Tongue (tissue), 2 donors: ENCODE results near the gene RNF10. TPM values are rescaled to one million over a fixed set of nuclear protein-coding genes. Genes with fewer than 3 reads are reported as not detected.
"Not testable (repeated sequence)": the region's sequence is repeated elsewhere in the genome, so short reads cannot be mapped to it uniquely, and the experiment has no call there.

Source experiments
- DNase-seq: peaks from one replicate; pipeline ENCODE4 v3.0.0-alpha.2; 2015
- total RNA-seq: library from RNA; depleted of rRNA; stranded (reverse); fragments of >200 nt; gene quantifications from one replicate; pipeline ENCODE4 v1.2.3, GENCODE V29; 2014

The RNF10 gene
- total RNA-seq, 1 donor from 2014 or later: 172 TPM

DNA sequence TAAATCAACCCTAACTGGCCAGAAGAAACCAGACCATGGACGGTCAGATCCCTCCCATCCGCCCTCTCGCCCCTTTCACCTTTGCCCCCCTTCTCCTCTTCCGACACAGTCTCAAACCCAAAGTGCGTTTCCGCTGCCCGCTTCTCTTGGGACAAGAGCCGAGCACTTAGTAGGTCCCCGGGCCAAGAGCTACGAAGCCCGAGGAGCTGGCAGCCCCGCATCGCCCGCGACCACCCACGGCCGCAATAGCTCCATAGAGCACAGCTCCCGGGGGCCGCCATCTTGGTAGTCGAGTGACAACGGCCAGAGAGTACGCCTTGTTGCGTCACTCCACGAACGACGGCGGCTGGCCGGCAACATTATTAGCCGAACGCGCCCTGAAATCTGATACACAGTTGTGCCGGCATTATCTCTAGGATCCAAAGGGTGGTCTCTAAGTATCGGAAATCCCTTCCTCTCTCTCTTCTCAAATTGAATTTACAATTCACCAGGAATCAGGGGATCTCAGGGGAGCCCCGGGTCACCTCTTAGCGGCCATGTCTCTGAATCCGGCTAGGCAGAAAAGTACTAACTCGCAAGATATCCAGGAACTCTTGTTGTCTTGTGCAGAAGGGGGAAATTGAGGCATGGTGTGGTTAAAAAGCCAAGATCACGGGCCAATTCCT, 5.2 kb upstream of the RNF10 start, which contains the start of gene COQ5:
Gene COQ5, minus strand, starts transcription at position 298 of the 665 bp plus-strand sequence. Its CDS starts 17 bp downstream, at position 281.
- DNase-seq: peak; percentile 97

DNA sequence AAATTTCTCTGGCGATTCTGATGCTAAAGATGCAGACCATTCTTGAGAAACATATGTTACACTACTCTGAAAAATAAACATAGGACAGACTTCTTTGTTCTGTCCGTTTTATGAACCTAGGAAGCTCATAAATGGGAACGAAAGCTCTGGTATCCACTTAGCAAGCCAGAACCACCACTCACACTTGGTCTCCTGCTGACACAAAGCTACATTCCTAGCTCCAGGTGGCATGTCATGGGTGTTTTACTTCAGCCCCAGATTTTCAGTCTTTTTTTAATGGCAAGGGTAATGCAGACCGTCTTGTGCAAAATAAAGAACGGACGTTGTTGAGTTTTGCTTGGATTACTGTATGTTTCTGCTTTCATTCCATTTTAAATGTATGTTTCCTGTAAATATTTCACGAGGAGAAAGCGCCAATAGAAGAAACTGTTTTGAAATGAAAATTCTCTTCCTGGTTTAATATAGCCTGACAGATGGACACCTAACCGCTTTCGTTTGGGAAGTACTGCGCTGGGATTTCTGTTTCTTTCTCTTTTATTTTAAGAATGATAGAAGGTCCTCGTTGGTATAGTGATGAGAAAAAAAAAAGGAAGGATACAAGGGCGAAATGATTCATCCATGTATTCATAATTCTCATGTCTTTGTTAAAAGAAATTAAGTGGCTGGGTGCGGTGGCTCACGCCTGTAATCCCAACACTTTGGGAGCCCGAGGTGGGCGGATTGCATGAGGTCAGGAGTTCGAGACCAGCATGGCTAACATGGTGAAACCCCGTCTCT, 4.3 kb upstream of the RNF10 start:
- DNase-seq: peak; percentile 62

DNA sequence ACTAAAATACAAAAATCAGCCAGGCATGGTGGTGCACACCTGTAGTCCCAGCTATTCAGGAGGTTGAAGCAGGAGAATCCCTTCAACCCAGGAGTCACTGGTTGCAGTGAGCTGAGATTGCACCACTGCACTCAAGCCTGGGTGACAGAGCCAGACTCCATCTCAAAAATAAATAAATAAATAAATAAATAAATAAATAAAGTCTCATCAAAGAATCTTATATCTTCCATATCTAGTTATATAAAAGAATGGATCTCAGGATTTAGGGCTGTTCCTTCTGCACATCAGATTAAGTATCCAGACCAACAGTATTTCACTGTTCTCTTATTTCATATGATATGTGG, 3.8 kb upstream of the RNF10 start:
- not testable (repeated sequence) for DNase-seq

DNA sequence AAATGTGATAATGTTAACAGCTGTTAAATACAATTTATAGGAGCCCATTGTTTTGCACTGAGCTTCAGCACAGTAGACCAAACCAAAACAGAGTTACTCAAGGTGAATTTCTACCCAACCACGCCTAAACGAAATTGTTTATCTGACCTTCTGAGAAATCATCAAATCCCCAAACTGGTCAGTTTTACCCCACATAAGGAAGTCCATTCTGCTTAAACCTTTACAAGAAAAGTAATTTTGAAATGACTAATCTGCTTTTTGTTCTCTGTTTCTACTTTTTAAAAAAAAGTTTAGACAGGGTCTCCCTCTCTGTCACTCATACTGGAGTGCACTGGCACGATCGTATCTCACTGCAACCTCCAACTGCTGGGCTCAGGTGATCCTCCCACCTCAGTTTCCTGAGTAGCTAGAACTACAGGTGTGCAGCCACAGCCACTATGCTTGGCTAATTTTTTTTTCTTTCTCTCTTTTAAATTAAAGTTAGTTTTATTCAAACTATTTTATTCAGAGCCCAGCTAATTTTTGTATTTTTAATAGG, 1.4 kb upstream of the RNF10 start:
- no peak for DNase-seq

DNA sequence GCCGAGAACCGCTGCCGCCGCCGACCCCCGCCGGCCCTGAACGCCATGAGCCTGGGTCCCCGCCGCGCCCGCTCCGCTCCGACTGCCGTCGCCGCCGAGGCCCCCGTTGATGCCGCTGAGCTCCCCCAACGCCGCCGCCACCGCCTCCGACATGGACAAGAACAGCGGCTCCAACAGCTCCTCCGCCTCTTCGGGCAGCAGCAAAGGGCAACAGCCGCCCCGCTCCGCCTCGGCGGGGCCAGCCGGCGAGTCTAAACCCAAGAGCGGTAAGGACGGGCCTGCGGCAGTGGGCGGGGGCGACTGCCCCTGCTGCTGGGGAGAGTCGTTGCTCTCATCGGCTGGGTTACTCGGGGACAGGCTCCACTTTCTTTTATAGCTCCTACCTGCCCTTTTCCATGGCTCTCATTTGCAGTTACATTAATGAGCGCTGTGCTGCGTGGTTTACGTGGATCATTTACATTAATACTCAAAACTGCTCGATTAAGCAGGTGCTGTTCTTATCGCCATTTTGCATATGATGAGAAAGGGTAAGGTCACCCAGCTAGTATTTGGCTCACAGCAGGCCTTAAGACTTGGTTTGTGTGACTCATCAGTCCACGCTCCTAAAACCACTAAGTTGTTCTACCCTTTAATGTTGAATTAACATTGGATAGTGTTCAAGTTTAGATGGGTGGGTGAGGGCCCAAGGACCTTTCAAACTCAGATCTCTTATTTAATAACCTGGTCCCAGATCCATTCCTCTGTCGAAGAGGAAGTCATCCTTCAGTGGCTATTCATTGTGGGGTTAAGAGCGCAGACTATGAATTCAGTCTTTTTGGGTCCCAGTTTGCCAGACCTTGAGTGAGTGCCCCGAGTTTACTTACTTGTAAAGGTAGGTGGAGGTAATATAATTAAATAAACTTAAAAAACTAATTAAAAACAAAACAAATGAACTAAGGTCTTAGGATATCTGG, 823 bp downstream of the RNF10 start:
- DNase-seq: peak; percentile 71

DNA sequence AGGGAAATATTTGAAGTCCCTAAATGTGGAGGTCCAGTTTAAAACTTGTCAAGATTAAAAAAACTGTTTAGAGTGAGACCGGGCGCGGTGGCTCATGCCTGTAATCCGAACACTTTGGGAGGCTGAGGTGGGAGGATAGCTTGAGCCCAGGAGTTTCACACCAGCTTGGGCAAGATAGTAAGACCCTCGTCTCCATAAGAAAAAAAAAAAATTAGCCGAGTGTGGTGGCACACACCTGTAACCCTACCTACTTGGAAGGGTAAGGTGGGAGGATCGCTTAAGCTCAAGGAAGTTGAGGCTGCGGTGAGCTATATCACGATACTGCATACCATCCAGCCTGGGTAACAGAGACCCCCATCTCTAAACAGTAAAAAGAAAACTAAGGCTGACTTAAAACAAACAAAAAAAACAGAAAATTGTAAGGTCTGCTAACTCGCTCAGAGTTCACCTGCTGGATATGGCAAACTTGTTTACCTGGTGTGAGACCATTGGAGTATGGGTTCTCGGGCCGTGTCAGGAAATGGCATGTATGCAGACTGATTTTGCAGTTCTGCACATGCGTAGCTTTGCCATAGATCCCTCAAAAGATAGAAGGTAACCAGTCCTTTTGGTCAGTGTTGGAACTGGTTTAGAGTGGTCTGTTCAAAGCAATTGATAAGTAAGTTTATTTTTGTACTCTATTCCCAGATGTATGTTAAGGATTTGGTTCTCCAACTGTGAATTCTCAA, 2.1 kb downstream of the RNF10 start:
- DNase-seq: no peak

DNA sequence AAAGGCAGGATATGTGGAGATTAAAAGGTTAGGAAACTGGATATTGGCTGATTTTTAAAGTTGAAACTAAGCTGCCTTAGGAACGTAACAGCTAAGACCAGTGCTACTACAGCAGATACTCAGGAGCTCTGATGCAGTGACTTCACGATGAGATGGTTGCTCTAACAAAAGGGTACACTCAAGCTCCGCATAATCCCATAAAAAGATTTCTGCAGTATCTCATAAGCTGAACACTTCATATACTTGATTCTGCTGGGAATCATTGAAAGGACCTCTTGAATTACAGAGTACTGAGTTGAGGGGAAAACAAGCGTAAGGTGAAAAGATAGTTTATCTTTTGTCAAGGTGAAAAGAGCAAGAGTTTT, 3.7 kb downstream of the RNF10 start:
- no peak for DNase-seq

DNA sequence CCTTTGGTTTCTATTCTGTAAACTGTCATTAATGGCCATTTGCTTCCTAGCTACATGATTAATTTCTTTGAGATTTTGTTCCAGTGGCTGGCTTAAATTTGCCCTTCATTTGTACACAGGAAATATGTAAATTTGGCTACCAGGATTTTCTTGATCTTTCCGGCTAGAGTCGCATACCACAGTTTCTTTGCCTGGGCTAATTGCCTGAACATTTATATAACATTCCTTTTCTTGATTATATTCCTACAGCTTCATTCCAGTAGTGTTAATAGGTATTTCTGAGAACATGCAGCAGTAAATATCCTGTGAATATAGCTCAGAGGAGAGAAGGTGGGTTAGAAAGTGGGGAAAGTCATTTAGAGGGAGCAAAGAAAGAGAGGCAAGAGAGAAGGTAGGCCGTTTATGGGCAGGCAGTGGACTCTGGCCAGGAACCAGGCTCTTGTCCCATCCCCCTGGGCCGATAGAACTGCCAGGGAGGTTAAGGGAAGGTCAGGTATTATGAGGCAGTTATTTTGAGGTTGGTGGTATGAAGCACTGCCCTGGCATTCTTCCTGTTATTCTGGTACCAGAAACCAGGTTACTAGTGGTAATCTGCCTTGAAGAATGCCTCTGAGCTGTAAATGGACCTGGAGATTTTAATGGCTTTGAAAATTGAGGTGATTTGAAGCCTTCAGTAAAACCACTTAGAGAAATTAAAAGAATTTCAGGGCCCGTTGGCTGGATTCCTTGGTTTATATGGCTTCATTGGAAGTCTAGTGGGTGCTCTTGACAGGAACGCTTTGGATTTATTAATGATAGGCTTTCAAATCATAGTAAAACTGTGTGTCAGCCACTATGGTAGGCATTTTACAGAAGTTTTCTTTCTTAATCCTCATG, 4.4 kb downstream of the RNF10 start:
- DNase-seq: no peak

DNA sequence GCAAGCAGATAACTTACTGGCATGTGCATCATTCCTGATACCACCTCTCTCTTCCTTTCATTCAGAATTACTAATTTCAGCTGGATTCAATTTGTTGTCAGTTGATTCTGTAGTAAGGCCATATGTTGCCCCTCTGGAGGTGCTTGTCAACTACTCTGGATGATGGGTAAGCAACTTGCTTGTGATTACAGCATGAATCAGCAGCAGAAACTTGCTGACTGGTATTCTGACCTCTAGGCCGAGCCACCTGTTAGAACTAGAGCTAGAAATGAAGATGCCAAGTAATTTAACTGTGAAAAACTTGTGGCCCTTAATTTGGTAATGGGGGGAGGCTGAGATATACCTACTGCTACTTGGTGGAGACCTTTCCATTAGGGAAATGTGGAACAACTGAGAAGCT, 5.1 kb downstream of the RNF10 start:
- no peak for DNase-seq

DNA sequence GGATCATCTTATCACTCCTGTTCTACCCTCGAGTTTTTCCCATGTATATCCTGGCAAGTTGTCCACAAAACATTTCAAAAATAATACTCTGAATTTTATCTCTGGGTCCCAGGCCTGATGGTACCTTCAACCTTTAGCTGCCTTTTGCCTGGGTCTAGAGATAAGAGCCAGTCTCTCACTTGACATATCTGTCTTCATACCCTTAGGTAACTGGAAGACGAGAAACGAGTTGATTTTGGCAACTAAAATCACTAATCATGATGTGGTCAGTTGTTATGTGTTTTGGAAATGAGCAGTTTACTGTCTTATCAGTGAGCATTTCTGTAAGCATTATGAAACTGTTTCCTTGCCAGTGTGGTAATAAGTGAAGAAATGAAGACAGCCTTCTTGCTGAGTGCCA, 6.3 kb downstream of the RNF10 start:
- DNase-seq: no peak

DNA sequence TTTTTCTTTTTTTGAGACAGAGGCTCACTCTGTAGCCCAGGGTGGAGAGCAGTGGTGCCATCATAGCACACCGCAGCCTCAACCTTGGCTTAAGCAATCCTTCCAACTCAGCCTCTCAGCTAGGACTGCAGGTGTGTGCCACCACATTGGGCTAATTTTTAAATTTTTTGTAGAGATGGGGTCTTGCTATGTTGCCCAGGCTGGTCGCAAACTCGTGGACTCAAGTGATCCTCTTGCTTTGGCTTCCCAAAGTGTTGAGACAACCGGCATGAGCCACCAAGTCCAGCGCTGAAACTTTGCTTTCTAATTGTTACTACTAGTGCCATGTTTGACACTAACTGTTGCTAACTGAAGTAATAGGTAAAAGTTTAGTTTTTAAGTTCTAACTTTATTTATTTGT, 8.0 kb downstream of the RNF10 start:
- DNase-seq: no peak

DNA sequence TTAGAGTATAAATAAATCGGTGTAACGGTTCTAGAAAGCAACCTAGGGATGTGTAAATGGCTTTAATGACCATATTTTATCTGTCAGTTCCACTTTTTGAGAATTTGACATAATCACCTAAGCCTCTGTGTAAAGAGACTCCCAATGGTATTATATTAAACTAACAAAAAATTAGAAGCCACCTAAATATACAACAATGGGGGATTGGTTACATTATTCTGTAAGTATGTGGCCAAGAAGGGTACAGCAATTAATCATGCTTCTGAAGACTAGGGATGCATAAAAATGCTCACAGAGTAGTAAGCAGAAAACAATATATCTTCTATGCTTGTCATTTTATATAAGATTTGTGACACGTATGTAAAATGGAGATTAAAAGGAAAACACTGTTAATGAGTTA, 10.5 kb downstream of the RNF10 start:
- DNase-seq: no peak

DNA sequence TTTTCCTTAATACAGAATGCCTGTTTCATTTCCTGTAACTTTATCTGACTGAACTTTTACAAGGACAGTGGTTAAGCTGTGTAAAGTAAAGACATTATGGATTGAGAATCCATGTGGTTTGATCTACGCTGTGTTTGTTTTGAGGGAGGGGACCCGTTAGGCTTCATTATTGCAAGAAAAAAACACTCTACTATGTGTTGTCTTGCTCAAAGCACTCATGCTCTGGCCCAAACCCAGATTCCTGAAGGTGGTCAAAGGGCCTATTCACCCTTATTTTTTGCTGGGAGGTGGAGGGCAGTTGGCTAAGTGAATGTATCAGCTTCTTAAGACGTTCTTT, 11.9 kb downstream of the RNF10 start:
- no peak for DNase-seq

DNA sequence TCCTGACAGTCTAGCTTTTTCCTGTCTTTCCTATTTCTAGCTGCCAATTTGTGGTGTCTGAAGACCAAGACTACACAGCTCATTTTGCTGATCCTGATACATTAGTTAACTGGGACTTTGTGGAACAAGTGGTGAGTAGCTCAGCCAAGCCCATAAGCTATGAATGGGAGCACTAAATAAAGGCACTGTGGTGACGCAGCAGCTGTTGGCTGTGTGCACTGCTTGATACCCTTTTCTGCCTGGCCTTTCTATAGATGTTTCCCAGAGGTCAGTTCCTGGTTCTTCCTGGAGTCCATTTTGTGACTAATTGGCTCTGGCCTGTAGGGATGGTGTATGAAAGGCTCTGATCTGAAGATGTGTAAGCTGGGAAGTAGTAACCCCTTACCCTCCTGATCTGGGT, 20.5 kb downstream of the RNF10 start:
- peak; percentile 43 for DNase-seq

DNA sequence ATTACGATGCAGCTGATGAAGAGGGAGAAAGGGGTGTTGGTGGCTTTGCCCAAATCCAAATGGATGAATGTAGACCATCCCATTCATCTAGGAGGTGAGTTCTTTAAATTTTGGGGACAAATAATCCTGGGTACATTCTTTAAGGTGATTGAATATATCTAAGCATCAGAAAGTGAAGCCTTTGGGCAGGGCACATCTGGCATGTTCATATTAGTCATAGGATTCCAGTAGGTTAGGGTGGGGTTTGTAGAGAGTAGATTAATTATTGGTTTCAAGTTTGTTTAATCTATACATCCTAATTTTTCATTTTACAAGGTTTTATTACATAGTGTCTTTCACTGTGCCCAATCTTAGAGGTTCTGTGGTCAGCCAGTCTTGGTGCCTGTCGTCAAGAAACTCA, 23.4 kb downstream of the RNF10 start:
- DNase-seq: no peak

DNA sequence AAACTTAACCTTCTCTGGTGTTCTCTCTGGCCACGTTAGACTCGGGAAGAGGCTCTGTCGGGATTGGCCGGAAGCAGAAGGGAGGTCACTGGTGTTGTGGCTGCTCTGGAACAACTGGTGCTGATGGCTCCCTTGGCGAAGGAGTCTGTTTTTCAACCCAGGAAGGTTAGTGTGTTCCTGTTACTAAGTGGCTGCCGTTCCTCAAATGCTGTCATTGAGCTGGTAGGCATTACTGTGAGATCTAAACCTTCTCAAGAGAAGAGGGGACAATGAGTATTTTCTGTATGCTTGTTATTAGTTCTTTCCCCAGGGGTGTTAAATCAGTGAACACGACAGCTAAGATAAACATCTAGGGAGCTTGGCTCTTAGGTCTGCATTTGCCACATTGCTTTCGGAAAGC, 28.8 kb downstream of the RNF10 start:
- DNase-seq: no peak

DNA sequence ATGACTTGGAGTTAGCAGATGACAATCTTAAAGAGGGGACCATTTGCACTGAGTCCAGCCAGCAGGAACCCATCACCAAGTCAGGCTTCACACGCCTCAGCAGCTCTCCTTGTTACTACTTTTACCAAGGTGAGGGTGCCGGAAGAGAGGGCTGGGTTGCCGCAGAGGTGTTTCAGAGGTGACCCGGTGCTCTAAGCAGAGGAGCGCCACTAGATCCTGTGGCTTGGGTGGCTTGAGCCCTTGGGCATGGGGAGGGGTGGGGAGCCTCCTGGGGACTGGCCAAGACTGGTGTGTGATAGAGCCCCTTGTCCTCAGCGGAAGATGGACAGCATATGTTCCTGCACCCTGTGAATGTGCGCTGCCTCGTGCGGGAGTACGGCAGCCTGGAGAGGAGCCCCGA, 29.3 kb downstream of the RNF10 start:
- no peak for DNase-seq

DNA sequence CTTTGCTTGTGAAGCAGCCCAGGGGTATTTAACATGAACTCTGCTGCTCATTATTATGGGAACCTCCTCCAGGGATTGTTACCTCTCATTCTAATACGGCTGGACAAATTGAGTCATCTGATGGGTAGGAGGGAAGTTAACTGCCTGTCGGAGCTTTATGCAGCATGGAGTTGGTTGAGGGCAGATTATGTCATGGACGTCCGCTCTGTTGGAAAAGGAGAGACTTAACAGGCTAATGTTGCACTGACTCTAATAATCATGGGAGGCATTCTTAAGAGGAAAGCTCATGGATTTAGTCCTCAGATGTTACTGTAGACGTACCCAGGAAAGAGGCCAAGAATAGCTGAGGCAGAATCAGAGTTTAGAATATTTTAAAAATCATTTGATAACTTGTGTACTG, 37.1 kb downstream of the RNF10 start:
- DNase-seq: no peak

DNA sequence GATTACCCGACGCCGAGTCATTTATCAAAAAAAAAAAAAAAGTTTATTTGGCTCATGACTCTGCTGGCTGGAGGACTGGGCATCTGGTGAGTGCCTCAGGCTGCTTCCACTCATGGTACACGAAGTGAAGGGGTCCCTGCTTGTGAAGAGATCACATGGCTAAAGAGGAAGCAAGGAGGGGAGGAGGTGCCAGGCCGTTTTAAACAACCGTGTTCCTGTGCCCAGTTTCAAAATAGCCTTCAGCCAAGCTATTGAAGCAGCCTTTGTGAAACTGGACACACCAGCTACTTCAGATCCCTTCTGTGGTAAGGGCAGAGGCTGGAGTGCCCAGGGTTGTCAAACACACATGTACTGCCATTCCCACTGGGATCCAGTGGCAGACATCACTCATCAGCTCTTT, 39.4 kb downstream of the RNF10 start:
- DNase-seq: no peak

DNA sequence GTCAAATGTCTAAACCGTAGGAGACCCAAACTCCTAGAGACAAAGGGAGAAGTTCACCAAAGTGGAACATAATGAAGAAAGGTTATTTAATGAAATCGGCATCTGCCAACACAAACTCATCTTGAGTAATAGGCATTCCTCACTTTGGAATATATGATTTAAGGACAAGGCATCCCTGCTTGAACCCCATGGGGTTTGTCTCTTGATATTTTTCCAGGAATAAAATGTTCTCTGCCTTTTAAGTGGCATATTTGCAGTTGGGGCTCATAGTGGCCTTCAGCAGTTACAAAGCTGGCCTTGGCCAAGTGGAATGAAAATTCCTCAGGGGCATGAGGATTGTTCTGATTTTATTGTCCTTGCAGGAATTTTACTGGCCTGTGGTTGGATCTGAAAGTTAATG, 40.0 kb downstream of the RNF10 start:
- DNase-seq: no peak

DNA sequence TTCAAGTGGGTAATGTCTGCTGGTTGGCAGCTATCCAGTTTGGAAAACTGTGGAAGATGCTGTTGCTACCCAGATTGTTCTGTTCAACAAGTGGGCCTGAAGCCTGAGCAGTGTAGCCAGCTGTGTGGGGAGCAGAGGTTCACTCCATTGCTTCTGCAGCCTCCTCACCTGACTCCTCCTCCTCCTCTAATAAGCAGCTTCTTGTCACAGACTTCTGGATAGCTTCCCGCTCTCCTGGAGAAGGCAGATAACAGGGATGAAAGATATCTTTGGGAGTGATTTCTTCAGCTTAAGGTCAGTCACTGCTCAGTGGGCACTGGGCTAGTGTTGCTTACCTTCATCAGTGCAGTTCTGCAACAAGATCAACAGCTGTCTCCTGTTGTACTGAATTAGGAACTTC, 45.0 kb downstream of the RNF10 start:
- no peak for DNase-seq
